ENCODE measurements around the gene DHRS3.

DHRS3 gene

DNA sequence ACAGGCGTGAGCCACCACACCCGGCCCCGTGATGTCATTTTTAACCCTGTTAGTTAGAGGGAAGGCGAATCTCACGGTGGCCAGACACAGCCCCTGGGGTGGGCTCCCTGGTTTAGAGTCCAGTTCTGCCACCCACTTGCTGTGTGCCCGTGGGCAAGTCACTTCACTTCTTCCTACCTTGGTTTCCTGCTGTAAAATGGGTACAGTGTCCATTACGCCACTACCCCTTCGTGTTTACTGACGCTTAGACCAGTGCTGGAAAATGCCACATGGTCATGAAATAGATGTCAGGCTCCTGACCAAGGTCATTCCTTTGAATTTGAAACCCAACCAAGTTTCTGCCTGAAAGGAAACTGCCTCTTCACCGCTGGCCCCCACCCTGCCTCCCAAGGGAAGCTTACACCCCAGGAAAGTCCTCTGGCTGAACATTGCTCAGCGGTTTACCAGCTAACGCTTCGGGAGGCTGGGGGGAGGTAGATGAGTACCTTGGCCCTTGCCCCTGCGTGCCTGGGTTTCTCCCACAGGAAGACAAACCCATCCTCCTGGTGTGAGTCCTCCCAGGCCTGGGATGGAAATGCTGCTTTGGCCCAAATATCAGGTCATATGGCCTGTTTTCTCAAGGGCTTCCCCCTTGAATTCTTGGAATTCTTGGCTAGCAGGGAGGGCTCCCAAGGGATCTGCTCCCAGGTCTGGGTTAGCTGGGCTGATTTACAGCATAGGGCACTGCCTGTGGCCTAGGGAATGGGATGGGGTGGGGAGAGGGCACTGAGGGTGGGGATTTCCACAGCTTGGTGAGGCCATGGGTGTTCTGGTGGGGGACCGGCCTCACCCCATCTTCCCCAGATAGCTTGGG is 18.3 kb upstream of the DHRS3 start:
- no peak for DNase-seq

GRCh38 chr1:12634696-12635202 is 16.7 kb upstream of the DHRS3 start:
- no peak for DNase-seq

DNA sequence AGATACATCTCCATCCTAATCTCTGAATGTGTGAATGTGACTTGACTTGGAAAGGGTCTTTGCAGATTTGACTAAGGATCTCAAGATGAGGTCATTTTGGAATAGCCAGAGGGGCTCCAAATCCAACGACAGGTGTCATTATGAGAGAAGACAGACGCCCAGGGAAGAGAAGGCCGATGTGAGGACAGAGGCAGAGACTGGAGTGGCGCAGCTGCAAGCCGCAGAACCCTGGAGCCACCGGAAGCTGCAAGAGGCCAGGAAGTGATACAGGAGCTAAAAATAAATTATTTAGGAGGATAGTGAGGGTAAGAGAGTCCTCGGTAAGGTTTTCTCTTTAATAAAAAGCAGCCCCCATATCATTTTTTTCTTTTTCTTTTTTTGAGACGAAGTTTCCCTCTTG is 16.1 kb upstream of the DHRS3 start:
- no peak for DNase-seq

- no peak for DNase-seq
Measured at GRCh38 chr1:12631571-12631970, 13.6 kb upstream of the DHRS3 start.

- DNase-seq, result no peak
Measured at GRCh38 chr1:12630946-12631530, 13.0 kb upstream of the DHRS3 start.

DNA sequence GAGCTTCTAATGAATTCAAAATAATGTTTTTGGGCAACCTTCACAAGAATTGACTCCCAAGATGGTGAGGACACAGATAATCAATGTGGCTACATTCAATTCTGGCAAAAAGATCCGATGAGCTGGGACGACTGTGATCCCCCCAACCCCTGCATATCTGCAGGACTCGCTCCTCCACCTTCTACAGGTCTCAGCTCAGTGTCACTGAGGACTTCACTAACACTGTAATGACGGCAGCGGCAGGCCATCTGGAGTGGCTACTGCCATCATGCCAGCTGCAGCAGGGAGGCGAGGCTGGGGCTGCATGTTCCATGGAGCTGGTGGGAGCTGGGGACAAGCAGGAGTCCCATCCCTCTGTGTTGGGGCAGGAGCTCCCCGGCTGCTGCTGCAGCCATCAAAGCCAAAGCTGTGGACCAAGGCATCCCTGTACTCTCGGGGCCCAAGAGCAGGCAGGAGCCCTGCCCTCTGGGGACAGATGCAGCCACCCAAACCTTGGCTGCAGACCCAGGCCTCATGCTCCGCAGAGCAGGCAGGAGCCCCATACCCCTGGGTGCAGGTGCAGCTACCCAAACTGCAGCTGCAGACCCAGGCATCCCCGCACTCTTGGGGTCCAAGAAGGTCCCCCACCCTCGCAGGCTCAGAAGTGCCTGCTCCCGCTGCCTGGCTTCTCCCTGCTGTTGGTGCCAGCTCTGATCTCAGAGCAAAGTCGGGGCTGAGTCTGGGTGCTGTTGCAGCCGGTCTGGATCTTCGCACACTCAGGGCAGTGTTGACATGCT is 12.2 kb upstream of the DHRS3 start:
- no peak for DNase-seq

DNA sequence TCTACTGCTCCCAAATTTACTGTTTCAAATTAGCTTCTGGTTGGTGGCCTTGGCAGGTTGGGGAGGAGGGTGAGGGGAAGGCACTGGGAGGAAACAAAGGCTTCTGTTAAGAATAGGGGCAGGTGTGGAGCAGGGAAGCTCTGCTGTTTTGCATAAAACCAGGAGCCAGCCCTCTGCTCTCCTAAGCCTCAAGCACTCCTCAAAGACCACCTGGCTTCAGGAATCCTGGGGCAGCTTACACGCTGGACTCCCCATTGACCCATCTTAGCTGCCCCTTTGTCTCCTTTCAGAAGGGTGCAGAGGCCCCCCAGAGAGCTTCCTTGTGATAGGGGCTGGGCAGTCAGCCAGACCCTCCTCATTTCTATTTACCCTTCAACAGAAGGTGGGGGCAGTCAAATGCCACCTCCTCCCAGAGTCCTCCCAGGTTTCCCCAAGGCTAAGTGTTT is 11.5 kb upstream of the DHRS3 start:
- no peak for DNase-seq

GRCh38 chr1:12627296-12627695 is 9.3 kb upstream of the DHRS3 start:
- no peak for DNase-seq

GRCh38 chr1:12626888-12627287 is 8.9 kb upstream of the DHRS3 start:
- no peak for DNase-seq

GRCh38 chr1:12625276-12625675 is 7.3 kb upstream of the DHRS3 start:
- DNase-seq, result no peak

DNA sequence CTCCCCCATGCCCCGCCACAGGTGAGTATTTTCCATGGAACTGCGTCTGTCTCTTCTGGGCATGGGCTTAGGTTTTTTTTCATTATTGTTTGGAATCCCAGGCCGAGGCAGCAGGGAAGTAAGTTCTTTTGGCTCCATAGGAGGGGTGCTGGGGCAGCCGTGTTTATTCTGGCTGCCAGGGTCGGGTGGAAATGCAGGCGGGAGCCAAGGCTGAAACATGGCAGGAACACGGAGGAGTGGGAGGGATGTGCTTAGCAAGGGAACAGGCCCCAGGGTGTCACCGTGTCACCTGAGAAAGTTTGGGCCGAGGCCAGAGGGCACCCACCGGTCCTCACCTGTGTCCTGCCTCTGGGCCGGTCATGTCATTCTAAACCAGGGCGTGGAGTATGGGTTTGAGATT is 4.5 kb upstream of the DHRS3 start:
- DNase-seq, result no peak

DNA sequence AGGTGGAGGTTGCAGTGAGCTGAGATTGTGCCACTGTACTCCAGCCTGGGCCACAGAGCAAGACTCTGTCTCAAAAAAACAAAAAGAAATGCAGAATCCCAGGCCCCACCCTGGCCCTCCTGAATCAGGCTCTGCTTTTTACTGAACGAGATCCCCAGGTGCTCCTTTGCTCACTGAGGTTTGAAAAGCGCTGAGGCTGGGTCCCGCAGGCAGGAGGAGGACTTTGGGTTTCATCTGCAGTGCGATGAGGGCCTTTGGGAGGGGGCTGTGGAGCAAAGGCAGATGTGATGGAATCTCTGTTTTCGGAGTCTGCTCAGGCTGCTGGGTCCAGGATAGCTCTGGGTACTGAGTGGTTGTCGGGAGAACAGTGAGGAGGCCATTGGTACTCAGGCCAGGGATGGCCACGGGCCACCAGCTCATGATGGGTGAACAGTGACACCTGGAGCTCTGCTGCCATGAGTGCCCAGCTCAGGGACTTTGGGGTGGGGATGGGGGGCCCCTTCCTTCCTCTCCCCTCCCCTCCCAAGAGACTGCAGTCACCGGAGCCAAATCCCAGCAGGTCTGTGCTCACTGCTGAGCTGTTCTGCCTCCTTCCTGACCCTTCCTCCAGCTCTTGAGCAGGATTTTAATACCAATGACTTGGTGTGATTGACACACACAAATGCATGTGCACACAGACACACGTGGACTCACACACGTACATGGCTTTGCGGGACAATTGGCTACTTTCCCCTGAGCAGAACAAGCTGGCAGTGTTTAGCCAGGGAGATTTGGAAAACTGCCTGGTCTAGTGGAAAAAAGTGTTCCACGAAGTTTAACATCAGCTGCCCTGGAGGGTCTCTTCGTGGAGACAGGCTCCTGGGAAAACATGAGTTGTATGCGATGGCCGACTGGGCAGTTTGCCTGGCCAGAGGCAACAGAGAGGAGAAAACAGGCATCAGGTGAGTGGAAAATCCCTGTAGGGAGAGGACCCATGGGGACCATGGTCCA is 3.6 kb upstream of the DHRS3 start:
- no peak for DNase-seq

GRCh38 chr1:12620931-12621330 is 2.9 kb upstream of the DHRS3 start:
- no peak for DNase-seq

GRCh38 chr1:12620488-12620865 is 2.5 kb upstream of the DHRS3 start:
- no peak for DNase-seq

DNA sequence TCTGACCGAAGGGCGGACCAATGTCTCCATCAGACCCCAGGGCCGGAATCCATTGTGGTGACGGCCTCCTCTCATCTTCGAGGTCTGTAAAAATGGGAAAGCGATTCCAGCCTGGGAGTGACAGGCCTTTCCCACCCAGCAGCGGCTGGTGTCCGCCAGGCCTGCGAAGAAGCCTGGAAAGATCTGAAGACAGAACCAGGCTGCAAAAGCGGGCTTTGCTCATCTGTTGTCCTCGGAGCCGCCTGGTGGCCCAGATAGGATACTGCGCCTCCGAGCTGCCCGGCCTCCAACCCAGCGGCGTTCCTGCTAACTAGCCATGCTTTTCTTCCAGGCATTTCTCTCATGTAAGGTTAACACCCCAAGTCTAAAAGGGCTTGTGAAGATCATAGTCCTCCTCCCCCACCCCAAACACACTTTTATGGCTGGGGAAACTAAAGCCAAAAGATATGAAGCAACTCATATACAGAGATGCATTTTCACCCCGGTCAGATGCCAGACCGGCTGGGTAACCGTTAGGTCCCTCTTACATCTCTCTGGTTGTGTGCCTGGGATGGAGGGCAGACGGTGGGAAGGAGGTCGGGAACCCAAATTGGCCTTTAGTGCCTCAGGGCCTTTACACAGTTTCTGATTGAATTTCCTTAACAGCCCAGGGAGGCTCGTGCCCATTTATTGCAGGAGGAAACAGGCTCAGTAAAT is 1.9 kb upstream of the DHRS3 start:
- peak; percentile 73 for DNase-seq

DNA sequence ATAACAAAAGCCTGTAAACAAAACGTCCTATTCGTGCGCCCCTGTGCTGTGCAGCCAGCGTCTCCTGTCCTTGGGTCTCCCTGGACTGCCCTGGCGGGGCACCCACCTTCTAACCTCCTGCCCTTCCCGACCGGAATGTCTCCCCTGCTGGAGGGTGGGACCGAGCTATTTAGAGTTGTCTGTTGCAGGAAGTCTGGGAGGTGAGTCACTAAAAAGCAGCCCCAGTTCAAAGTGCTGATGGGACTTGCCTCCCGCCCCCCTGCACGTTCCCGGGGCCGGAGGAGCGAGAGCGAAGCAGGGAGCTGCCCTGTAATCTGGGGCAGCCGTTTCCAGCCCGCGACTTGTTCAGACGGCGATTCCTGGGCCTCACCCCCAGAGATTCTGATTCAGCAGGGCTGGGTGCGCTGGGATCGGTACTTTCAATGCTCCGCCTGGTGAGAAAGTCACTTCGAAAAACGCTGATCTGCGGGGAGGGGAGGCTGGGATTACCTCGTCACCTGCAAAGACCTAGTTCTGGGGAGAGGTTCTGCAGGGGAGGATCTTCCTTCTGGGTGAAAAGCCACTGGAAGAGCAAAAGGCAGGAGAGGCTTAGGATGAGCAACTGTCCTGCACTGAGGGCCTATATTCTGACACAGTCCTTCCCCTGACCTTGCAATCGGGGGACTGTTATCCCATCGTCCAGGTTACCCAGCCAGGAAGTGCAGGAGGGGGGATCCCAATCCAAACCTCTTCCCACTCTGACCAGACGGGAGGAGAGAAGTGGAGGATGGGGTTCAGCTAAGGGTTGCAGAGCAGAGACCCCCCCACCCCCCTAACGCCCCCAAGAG is 1.2 kb upstream of the DHRS3 start:
- no peak for DNase-seq

GRCh38 chr1:12618661-12618964 is 603 bp upstream of the DHRS3 start:
- DNase-seq, result no peak

DNA sequence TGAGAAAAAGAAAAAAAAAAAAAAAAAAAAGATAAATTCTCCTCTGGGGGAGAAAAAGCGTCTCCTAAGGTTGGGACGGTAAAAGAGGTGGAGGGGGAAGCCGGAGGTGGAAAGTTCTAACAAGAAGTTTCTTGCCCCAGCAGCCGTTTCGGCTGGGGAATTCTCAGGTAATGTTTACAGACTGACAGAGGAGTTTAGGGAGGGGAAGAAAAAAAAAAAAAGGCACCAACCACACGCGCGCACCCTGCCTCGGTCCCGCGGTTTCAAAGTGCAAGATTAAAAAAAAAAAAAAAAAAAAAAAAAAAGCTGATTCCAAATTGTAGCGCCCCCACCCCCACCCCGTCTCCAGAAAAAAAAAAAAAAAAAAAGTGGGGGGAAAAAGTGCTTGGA is 504 bp downstream of the DHRS3 start:
- no peak for DNase-seq

DNA sequence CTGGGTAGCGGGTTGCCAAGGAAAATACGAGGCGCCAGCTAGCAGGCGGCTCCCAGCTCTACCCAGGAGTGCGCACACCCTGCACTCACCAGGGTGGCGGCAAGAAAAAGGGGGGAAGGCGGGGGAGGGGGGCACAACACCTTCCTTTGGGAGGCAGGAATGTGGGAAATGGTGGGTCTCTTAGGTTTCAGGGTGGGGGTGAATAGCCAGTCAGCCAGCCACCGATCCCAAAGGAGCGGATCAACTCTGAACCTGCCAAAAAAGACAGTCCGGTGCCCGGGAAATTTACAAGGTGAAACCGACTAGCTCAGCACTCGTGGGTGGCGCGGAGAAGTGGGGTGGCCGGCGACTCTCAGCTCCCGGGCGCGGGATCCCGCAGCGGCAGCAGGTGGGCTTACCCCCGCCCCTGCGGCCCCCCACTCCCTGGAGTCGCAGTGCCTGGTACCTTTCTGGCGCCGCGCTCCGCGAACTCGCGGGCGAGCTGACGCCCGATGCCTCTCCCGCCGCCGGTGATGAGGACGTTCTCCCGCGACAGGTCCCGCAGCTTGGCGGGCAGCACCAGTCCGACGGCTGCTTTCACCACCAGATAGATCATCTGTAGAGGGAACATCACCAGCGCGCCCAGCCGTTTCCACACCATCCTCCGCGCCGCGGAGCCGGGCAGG is 1.2 kb downstream of the DHRS3 start:
- DNase-seq, result no peak

All from GOT3 (cell line).